NCI-H2029 (cell line): ENCODE data around the gene HOMER1.

Experiments
- DNase-seq: peaks from one replicate; lab custom pipeline; 2025; lab: John Stamatoyannopoulos, UW

Gene HOMER1, protein sequence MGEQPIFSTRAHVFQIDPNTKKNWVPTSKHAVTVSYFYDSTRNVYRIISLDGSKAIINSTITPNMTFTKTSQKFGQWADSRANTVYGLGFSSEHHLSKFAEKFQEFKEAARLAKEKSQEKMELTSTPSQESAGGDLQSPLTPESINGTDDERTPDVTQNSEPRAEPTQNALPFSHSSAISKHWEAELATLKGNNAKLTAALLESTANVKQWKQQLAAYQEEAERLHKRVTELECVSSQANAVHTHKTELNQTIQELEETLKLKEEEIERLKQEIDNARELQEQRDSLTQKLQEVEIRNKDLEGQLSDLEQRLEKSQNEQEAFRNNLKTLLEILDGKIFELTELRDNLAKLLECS

DNA sequence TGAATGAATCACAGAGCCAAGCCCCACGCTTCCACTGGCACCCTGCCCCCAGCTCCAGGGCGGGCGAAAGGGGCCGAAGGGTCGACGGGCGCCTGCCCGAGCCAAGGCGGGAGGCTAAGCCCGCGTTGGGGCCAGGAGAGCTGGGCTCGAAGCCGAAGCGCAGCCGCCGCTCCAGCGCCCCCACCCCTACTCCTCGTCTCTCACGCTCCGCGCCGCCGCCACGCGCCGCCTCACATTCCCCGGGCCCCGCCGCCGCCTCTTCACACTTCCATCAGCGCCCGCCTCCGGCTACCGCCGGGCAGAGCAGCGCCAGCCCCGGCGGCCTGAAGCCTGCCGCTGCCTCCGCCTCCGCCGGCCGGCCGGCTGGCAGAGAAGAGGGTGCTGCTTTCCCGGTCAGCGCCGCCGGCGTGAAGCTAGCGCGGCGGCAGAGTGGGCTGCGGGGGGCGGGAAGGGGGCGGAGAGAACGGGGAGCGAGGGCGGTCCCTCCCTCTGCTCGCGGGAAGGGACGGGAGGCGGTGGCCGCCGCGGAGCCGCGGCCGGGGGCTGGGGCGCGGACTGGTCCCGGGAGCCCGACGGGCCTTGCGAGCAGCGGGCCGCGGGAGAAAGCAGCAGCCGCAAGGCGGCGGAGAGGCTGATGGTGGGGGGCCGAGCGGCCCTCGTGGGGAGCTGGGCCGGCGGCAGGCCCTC, at the start of gene HOMER1:
Gene HOMER1 (minus strand): TSS at position 431 of the 687 bp plus-strand sequence. CDS start 1,360 bp downstream, outside the sequence.
- peak; percentile 69 for DNase-seq

DNA sequence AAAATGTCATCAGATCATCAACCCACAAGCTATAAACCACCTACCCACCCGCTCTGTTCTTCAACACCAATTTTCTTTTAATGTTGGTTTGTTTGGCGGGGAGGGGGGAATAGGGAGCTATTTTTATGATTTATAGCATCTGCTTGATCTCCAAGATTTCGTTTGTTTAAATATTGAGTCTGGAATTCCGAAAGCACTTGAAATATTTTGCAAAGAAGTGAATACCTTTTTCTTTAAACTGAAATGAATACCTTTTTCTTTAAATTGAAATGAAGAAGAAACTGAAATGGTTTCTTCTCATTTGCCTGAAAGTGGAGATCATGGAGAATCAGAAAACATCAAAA, 49.3 kb upstream of the HOMER1 start:
- no peak for DNase-seq

DNA sequence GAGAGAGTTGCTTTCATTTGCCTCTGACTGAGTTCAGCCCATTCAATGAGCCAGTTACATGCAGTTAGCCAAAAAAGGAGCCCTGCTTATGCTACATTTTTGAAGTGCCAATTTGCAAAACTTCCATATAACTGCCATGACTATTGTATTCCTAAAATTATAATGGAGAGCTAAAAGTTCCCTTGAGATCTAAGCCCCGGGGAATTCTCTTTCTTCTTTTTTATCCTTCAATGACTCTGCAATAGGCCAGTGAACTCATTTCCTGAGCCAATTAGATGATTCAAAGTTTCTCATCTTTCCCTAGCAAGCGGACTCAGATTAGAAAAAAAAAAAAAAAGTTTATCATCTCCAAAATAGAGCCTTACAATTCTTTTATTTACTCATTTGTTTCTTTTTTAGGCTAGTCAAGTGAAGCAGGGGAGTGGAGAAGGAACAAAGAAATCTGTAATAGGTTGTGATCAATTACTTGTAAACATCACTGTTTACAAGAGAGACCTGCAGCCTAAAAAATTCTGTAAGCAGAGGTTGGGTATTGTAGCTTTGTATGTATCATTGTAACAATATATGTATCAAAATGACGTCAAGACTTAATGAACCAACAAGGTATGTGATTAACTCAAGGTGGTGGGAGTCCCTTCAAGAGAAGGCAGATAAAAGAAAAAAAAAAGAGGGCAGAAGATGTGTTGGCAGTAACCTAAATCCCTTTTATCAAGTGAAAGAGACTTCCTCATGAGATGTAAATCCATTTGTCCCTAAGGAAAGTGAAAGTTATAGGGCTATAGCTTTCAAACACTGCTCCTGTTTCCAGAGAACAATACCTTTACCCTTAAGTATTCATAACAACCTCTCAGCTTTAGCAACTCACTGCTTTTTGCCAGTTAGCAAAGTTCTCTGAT, 48.7 kb upstream of the HOMER1 start:
- DNase-seq, result no peak

DNA sequence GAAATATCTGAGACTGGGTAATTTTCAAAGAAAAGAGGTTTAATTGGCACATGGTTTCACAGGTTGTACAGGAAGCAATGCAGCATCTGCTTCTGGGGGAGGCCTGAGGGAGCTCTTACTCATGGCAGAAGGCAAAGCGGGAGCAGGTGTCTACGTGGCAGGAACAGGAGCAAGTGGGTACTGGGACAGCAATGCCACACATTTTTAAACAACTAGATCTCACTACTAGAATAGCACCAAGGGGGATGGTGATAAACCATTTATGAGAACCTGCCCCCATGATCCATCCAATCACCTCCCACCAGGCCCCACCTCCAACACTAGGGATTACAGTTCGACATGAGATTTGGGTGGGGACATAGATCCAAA, 47.6 kb upstream of the HOMER1 start:
- DNase-seq, result no peak

DNA sequence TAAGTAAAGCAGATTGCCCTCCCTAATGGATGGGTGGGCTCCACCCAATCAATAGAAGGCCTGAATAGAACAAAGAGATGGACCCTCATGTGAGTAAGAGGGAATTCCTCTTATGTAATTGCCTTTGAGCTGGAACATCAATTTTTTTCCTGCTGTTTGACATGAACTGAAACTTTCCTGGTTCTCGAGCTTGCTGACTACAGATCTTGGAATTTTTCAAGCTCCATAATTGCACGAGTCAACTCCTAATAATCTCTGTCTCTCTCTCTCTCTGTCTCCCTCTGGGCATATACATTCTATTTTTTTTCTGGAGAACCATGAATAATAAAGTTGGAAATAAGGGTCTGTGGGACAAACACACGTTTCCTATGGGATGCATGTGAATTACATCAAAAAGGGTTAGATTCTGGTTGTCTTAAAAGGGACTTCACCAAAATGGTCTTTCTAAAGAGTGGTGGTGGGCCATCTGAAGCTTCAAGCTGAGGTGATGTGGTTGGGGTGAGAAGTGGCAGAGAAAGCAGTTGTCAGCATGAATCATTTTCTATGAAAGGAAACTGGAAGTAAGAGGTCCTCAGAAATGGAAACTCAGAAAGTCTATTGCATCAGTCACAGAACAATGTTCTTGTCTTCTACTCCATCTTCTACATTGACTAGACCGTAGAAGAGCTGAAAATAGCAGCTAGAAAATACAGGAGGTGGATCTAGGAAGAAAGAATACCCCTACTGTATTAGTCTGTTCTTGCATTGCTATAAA, 47.0 kb upstream of the HOMER1 start:
- DNase-seq, result no peak

DNA sequence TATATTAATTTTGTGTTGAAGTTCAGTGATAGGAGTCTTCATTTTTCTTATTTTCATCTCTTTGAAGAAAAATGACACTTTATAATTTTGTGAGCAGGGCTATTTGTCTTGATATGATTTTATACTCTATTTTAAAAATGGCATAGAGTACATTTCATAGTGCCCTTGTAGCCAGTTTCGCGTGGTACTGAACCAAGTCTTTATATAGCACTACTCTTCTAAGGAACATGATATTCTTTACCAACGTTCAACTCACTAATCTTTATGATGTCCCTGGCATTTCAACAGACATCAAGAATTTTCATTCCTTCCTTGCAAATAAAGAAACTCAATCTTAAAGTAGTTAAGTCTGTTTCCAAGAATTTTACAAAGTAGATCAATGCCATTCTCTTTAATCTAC, 41.5 kb upstream of the HOMER1 start:
- no peak for DNase-seq

DNA sequence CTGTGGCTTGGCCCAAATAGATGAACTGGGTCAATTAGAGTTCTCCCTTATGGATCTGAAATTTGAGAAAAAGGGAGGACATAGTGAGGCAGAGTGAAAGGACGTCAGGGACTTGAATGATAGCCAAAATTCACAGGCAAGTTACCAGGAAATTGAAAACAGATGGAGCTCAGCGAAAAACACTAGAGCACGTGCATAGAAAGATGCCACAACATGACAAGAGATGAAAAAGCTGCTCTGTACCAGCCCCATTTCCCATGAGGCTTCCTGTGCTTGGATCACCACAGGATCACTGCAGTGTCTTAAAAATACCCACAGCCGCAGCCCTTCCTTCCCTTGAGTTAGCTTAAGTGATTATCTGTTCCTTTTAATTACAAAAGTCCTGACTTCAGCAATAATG, 39.0 kb upstream of the HOMER1 start:
- DNase-seq, result no peak

DNA sequence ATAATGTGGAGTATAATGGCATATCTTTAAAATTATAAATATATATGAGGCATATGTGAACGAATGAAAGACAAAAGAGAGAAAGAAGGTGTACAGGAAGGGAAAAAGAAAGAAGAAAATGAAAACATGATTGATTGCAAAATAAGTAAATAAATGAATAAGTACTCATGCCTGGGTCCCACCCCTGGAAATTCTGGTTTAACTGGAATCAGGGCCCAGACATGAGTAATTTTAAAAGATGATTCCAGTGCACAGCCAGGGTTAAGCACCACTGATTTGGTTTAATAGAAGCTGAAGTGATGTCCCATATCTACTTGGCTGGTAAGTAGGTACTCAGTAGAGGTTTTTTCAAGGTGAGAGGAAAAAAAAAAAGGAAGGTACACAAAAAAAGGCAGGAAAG, 34.0 kb upstream of the HOMER1 start:
- DNase-seq, result peak; percentile 73

DNA sequence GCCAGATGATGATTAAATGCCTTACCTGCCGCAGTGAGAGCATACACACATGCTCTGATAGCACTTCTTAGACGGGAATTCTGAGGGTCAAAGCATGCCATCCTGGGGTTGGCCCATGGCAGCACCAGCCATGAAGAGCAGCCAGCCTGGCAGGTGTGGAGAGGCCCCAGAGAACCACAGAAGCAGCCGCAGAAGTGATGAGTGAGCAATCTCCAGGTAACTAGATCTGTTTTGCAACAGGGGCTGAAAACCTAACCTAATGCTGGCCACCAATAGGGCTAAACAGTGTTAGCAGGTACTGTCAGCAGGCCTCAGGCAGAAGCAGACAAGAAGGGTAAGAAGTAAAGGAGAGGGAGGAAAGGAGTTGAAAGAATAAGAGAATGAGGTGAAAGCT, 33.5 kb upstream of the HOMER1 start:
- peak; percentile 22 for DNase-seq

DNA sequence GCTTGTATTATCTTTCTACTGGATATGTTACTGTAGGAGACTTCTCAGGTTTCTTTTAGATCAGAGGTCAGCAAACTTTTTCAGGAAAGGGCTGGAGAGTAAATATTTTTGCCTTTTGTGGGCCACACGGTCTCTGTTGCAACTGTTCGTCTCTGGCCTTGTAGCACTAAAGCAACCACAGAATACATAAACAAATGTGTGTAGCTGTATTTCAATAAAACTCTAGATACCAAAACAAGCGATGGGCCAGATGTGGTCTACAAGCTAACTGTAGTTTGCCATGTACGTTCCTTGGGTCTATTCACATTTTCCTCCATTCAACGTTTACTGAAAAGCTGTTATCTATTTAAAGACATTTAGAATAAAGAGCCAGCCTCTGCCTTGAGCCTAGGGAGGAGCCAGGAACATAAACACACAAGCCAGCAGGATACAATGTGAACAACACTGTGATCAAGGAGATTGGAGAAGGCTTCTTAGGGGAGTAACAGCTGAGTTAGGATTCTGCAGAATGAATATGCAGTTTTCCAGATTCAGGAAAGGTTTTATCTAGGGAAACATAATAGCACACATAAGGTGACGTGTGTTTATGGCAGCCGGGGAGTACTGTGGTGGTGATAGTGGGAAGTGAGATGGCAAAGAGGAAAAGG, 33.0 kb upstream of the HOMER1 start:
- DNase-seq, result no peak

DNA sequence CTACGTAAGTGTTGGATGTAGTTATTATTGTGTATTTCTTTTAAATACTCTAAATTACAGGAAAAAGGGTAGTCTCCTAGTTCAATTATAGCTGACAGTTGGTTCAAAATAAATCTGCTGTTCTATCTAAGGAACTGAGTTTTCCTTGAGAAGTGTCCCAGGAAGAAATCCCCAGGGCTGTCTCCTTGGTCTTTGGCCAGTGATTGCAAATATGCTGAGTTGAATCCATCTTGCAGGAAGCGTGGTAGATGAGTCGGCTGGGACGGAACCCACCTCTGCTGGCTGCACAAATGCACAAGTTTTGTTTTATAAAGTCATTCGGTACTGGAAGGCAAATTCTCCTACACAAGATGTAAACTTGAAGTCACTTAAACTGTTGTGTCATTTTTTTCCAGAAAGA, 30.2 kb upstream of the HOMER1 start:
- no peak for DNase-seq

DNA sequence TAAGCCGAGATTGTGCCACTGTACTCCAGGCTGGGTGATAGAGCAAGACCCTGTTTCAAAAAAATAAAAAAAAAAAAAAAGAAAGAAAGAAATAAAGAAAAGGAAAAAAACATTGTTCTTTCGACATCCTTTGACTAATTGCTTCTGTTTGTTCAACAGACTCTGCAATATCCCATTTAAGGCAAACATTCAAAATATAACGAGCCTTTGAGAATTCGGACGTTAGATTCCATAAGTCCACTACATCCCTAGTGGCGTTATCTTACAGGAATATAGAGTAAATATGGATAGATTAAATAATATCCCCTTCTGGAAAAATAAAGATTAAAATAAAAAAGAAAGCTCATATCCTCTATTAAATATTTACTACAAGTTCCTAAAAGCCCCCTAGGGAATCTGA, 27.0 kb upstream of the HOMER1 start:
- DNase-seq, result no peak

DNA sequence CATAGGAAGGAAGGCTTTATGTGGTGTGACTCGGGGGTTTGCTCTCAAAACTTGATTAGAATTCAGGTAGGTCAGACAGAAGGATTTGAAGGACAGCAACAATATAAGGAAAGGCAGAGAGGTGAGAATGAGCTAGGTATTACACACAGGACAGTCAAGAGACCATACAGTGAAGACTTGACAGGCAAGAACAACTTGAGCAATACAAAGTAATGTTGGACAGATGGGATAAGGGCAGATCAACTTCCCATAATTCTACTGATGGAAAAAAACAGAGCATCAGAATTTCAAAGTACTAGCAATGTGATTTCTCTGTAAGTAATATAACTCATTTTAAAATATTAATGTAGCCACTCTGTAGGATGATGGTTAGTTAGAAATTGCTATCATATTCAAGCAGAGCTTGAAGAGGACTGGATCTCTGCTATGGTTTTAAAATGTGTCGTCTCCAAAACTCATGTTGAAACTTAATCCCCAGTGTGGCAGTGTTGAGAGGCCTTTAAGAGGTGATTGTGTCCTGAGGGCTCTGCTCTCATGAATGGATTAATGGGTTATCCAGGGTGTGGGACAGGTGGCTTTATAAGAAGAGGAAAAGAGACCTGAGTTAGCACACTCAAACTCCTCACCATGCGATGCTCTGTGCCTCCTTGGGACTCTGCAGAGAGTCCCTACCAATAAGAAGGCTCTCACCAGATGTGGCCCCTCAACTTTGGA, 22.4 kb upstream of the HOMER1 start:
- DNase-seq, result peak; percentile 16

DNA sequence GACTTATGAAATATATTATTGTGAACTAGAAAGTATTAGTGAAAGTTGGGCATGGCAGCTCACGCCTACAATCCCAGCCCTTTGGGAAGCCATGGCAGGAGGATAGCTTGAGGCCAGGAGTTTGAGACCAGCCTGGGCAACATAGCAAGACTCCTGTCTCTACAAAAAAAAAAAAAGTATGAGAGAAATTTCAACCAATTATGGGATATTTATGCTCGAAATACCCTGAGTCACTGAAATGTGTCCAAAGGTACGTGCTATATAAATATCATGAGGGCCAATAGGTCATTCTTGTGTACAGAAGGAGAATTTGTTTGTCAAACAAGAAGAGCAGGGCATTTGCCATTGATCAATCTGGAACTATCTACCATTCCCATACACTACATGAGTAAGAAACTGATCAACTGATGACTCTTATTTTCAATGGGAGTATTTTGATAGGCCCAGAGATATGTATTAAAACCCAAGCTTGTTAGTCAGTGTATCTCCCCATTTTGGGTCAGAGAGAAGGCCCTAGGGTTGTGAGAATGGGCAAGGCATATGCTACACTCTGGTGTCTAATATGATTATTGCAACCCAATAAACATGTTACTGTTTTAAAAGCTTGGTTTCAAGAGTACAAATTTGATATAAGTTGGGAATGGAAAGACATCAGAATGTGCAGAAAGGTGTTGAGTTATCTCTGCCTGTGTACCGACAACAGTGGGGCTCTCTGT, 21.7 kb upstream of the HOMER1 start:
- no peak for DNase-seq

DNA sequence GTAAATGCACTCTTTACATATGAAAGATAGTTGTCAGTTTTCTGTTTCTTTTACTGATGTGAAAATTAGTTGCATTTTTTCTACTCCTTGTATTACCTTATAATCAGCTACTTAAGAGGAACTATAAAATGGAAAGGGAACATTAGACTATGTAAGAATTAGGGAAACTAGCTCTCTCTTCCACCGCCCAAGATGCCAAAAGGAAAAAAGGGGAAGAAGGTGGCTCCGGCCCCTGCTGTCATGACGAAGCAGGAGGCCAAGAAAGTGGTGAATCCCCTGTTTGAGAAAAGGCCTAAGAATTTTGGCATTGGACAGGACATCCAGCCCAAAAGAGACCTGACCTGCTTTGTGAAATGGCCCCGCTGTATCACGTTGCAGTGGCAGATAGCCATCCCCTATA, 15.2 kb upstream of the HOMER1 start:
- no peak for DNase-seq

DNA sequence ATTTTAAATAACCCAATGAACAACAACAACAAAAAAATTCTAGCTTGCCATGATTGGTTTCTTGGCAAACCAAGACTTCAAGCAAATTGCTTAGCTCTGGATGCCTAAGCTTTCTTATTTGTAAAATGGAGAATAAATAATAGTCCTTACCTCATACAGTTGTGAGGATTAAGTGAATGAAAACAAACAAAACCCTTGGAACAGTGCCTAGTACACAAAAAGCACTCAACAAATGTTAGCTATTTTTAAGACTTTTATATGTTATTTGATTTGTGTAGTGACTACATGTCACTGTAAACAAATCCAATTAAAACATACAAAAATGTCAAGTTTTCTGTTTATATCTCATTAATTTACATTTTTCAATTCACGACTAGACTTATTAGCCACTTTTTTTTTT, 13.5 kb upstream of the HOMER1 start:
- DNase-seq, result no peak

DNA sequence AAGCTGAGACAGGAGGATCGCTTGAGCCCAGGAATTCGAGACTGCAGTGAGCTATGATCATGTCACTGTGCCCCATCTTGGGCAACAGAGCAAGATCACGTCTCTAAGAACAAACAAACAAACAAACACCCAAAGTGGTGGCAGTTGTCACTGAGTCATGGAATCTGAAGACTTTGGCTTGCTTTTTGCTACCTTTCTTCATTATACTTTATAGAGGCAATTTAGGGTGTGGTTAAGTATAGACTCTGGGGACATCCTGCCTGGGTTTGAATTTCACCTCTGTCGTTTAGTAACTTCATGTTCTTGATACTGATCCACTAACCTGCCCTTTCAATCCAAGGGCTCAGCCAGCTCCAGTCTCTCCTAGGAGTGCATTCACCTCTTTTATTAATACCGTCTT, 13.0 kb upstream of the HOMER1 start:
- no peak for DNase-seq

DNA sequence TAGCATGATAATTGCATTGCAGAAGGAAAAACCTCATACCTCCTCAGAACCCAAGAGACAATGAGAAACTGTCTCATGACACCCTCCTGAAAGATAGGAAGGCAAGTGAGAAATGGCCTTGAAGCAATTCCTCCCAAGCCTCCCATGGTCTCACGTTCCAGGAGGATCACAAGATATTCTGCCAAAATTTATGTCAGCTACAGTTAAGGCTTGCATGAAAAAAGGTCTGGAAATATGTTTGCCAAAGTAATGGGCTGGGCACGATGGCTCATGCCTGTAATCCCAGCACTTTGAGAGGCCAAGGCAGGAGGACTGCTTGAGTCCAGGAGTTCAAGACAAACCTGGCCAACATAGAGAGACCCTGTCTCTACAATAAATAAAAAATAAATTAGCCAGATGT, 12.6 kb upstream of the HOMER1 start:
- no peak for DNase-seq

DNA sequence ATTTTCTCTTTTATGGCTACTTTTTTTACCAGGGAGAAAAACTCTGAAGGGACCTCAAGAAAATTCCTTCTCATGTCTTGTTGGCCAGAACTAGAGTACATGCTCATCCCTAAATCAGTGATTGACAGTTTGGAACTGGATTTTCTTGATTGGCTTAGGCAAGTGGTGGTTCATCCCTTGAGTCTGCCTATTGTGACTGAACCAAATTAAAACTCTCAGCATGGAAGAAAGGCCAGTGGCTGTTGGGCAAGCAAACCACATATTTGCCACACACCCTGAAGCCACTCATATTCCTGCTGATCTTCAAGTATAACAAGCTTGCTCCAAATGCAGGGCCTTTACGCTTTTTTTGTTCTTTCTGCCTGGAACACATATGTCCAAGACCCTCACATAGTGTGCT, 7.2 kb upstream of the HOMER1 start:
- DNase-seq, result no peak

DNA sequence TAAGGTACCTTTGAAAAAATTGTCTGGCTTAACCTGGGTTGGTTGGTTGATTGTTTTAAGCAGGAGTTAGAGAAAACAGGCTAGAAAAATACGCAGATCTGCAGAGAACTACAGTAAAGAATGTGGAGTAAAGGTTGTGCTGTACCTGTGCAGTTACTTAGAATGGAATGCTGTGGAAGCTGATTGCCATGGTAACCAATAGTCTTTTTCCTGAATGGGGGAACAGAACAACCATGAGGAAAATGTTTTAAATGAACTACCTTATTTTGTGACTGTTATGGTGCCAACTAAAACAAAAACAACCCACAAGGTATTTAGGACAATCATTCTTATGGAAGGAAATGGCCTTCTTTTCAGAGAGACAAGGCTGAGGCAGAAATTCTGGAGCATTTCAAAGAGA, 4.8 kb upstream of the HOMER1 start:
- DNase-seq, result no peak
